Chondrocyte (in vitro differentiated cells): ENCODE measurements around the gene PPP1R1A. TPM values are rescaled to one million over a fixed set of nuclear protein-coding genes. Genes with fewer than 3 reads are reported as not detected.
A peak's percentile ranks its signal among the peaks of the same experiment; 100 is the strongest.

Experiments used
- DNase-seq: peaks from one replicate; pipeline ENCODE4 v3.0.0; 2021; ENCODE audit warnings: mixed read lengths, low spot score
- H3K27ac Mint-ChIP-seq: one replicate; pipeline ENCODE4 v1.8.0; 2021; ENCODE audit warnings: mild to moderate bottlenecking, moderate library complexity, mixed read lengths; ENCODE audit not compliant: unreplicated experiment
- H3K27me3 Mint-ChIP-seq: 2 replicates; pipeline ENCODE4 v1.8.0; 2021; ENCODE audit warnings: low read depth, mixed read lengths
- H3K36me3 Mint-ChIP-seq: 2 replicates; pipeline ENCODE4 v1.8.0; 2021; ENCODE audit warnings: low read depth, mixed read lengths
- H3K4me1 Mint-ChIP-seq: 2 replicates; pipeline ENCODE4 v1.8.0; 2021; ENCODE audit warnings: low read depth, mild to moderate bottlenecking, mixed read lengths
- H3K4me3 Mint-ChIP-seq: one replicate; pipeline ENCODE4 v1.8.0; 2021; ENCODE audit warnings: mild to moderate bottlenecking, moderate library complexity, mixed read lengths; ENCODE audit not compliant: unreplicated experiment
- H3K9me3 Mint-ChIP-seq: 2 replicates; pipeline ENCODE4 v1.8.0; 2021; ENCODE audit warnings: low read depth, mixed read lengths
- CTCF ChIP-seq: fragments of 200-600 bp; sonication (generic); IDR thresholded peaks from 2 replicates; pipeline ENCODE4 v1.5.0; 2021; ENCODE audit warnings: antibody characterized with exemption, mild to moderate bottlenecking, moderate library complexity
- total RNA-seq: library from RNA; stranded (reverse); gene quantifications from 3 replicates; pipeline ENCODE4 v1.2.1, GENCODE V29; 2021

Gene PPP1R1A
- total RNA-seq, 1 donor from 2014 or later, result not detected

GRCh38 chr12:54603173-54603814 lies 14.8 kb upstream of the PPP1R1A start:
- DNase-seq, result no peak

GRCh38 chr12:54602661-54603060 lies 14.2 kb upstream of the PPP1R1A start:
- Mint-ChIP-seq H3K4me3 (no peak overlapping the region), H3K27me3 (peaks cover 34% of the 10 kb centered on the region), H3K36me3 (no peaks in the 10 kb centered on the region), H3K9me3 (peaks cover 6% of the 10 kb centered on the region), H3K4me1 (no peaks in the 10 kb centered on the region), H3K27ac (no peak overlapping the region)
- no peak for DNase-seq
- no peak for TF ChIP-seq CTCF

More at GRCh38 chr12:54603173-54603814, 14.8 kb upstream of the PPP1R1A start:
- Mint-ChIP-seq H3K36me3 (no peaks in the 10 kb centered on the region), H3K27ac (no peak overlapping the region), H3K4me1 (no peaks in the 10 kb centered on the region), H3K9me3 (peaks cover 6% of the 10 kb centered on the region), H3K4me3 (no peak overlapping the region), H3K27me3 (peaks cover 38% of the 10 kb centered on the region)
- TF ChIP-seq CTCF, result peak; percentile 81

- H3K4me1 Mint-ChIP-seq, result no peaks in the 10 kb centered on the region
- TF ChIP-seq CTCF, result no peak
- H3K9me3 Mint-ChIP-seq, result peaks cover 6% of the 10 kb centered on the region
- H3K27me3 Mint-ChIP-seq, result peaks cover 30% of the 10 kb centered on the region
- no peaks in the 10 kb centered on the region for H3K36me3 Mint-ChIP-seq
- DNase-seq, result no peak
- H3K4me3 Mint-ChIP-seq, result no peak overlapping the region
- H3K27ac Mint-ChIP-seq, result no peak overlapping the region
These were observed 13.4 kb upstream of the PPP1R1A start for GRCh38 chr12:54601841-54602240.

GRCh38 chr12:54598970-54599369 lies 10.5 kb upstream of the PPP1R1A start:
- Mint-ChIP-seq H3K27me3 (peaks cover 46% of the 10 kb centered on the region), H3K9me3 (peaks cover 6% of the 10 kb centered on the region), H3K27ac (no peak overlapping the region), H3K4me1 (peaks cover 3% of the 10 kb centered on the region), H3K4me3 (no peak overlapping the region), H3K36me3 (no peaks in the 10 kb centered on the region)
- TF ChIP-seq CTCF, result no peak
- DNase-seq, result no peak

GRCh38 chr12:54596526-54596946 lies 8.1 kb upstream of the PPP1R1A start:
- H3K36me3 Mint-ChIP-seq, result no peaks in the 10 kb centered on the region
- no peak for DNase-seq

More at GRCh38 chr12:54596526-54596946, 8.1 kb upstream of the PPP1R1A start:
- Mint-ChIP-seq H3K4me1 (peaks cover 3% of the 10 kb centered on the region), H3K27ac (no peak overlapping the region), H3K9me3 (no peaks in the 10 kb centered on the region), H3K27me3 (peaks cover 58% of the 10 kb centered on the region), H3K4me3 (no peak overlapping the region)
- TF ChIP-seq CTCF, result peak; percentile 88
